ENCODE results near the gene MCM7.
A peak's percentile ranks its signal among the peaks of the same experiment; 100 is the strongest.
"Not testable (repeated sequence)": the region's sequence is repeated elsewhere in the genome, so short reads cannot be mapped to it uniquely, and the experiment has no call there.

The MCM7 gene

DNA sequence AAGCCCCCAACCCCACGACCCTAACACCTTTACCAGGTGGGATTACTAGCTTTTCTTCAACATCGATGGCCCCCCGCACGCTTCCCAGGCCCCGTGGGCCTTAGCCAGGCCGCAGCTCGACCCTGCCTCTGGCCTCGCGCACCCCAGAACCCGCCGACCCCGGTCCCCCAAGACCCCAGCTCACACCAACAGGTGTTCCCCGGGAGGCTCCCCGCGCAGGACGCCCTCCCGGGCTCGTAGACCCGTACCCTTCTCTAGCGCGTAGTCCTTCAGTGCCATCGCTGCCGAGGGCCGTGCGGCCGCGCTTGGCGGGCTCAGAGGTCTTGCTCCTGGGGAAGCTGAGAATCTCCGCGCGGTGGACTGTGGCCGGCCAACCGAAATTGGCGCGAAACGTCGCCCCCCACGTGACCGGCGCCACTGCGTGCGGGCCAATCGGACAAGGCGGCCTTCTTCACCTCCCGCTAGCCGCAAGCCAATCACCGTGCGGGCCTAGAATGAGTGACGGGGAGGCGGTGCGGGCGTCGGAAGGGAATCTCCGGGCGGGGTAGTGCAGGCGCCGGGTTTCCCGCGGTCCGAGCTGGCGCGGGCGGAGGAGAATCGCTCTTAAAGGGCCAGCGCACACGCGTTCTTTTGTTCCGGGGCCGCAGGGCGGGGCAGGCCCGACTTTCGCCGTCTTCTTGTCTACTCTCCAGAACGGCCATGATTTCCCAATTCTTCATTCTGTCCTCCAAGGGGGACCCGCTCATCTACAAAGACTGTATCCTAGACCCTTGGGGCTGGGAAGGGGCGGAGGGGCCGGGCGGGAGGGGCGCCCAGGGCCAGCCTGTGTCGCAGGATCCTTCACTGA lies at the start of gene MCM7, which contains the start of gene AP4M1:
MCM7 (minus strand) TSS at position 382 of the 847 bp plus-strand sequence; CDS start at position 279, 103 bp downstream.
AP4M1 (plus strand) TSS at position 628 of the 847 bp plus-strand sequence; CDS start at position 700, 72 bp downstream.
- peak; percentile 88 to 91 for DNase-seq (ENCODE audit: low read depth in 1 of 2, low spot score in 1 of 2)

DNA sequence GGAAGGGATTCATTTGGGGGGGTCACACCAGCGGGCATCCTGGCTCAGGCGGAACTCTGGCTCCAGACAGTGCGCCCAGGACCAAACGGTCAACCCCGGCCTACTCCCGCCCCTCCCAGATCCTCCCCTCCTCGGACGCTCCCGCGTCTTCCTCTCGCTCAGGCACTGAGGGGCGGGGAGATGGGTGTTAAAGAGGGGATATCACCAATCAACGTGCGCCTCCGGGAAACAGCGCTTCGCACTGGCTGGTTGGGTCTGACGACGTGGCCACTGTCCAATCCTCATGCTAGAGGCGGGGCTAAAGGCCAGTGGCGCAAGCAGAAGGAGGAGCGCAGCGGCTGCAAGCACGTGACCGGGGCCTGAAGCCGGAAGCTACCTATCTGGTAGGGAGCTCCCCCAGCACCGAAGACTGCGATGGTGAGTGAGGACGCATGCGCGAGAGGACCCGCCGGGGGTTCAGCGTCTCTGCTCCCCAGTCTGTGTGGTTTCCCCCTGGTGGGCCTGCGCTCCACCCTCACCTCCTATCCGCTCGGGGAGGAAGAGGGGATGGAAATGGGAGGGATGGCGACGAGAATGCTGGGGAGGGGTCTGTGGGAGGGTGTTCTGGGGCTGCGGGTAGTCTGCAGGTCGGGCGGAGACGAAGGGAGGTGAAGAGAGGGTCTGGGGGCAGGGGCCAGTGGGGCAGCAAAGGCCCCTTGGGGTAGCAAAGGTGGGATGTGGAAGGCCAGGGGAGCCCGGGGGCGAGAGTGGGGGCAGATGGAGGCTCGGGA lies 47.5 kb upstream of the MCM7 start, which contains the start of gene LAMTOR4:
LAMTOR4 (plus strand) TSS at position 360 of the 770 bp plus-strand sequence; CDS start at position 415, 55 bp downstream.
- DNase-seq (ENCODE audit: low read depth in 1 of 2, low spot score in 1 of 2), result peak; percentile 88 to 94

DNA sequence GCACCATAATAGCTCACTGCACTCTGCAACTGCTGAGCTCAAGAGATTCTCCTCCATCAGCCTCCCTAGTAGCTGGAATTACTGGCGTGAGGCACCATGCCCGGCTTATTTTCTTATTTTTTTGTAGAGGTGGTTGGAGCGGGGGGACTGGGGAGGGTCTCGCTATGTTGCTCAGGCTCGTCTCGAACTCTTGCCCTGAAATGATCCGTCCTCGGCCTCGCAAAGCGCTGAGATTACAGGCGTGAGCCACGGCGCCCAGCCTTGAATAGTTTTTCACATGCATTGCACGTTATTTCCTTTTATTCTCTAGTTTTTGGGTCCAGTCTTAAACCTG lies 47.0 kb upstream of the MCM7 start:
- no peak for DNase-seq (ENCODE audit: low read depth in 1 of 2, low spot score in 1 of 2)

DNA sequence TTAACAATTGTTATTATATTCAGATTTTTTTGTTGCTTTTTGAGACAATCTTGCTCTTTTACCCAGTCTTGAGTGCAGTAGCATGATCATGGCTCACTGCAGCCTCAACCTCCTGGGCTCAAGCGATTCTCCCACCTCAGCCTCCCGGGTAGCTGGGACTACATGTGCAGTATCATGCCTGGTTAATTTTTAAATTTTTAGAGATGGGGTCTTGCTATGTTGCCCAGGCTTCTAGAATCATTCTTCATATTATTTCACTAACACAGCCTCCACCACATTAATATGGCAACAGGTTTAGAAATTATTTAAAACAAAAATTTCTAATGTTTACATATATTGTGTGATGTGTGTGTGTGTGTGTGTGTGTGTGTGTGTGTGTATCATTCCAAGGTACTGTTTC lies 46.1 kb upstream of the MCM7 start:
- DNase-seq (ENCODE audit: low read depth in 1 of 2, low spot score in 1 of 2), result no peak

DNA sequence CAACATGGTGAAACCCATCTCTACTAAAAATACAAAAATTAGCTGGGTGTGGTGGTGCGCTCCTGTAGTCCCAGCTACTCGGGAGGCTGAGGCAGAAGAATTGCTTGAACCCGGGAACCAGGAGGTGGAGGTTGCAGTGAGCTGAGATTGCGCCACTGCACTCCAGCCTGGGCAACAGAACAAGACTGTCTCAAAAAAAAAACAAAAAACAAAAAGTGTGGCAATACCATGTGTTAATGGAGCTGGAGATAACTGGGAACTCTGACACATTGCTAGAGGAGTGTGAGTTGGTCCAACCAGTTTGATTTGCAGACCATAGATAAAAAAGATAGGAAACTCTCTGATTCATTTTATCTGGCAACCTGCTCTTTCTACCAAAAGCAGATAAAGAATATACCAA lies 45.2 kb upstream of the MCM7 start:
- not testable (repeated sequence) for DNase-seq (ENCODE audit: low read depth in 1 of 2, low spot score in 1 of 2)

DNA sequence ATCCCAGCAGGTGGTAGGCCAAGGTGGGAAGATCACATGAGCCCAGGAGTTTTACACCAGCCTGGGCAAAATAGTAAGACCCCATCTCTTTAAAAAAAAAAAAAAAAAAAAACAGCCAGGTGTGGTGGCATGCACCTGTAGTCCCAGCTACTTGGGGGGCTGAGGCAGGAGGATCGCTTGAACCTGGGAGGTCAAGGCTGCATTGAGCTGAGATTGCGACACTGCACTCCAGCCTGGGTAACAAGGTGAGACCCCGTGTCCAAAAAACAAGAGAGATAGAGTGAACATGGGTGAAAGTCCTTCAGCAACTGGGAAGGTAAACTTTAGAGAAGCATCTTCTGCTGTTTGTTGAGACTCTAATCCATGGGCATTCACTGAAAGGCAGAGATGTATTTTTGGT lies 41.3 kb upstream of the MCM7 start:
- no peak for DNase-seq (ENCODE audit: low read depth in 1 of 2, low spot score in 1 of 2)

DNA sequence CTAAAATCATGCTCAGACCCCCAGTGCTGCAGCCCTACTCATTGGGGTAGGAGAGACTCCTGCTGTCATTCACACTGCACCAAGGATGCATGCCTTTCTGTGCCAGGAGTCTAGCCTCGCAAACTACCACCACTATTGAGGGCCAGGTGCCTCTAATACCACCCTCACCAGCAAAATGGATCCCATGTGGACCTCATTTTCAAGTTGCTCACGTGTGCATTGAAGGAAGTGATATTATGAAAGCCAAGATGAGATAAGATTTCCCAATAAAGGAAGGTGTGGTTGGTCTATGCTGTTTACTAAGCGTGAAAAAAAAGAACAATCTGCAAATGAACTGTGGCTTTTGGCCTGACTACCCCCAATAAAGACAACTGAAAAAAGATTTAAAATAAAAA lies 40.4 kb upstream of the MCM7 start:
- DNase-seq (ENCODE audit: low read depth in 1 of 2, low spot score in 1 of 2), result no peak

DNA sequence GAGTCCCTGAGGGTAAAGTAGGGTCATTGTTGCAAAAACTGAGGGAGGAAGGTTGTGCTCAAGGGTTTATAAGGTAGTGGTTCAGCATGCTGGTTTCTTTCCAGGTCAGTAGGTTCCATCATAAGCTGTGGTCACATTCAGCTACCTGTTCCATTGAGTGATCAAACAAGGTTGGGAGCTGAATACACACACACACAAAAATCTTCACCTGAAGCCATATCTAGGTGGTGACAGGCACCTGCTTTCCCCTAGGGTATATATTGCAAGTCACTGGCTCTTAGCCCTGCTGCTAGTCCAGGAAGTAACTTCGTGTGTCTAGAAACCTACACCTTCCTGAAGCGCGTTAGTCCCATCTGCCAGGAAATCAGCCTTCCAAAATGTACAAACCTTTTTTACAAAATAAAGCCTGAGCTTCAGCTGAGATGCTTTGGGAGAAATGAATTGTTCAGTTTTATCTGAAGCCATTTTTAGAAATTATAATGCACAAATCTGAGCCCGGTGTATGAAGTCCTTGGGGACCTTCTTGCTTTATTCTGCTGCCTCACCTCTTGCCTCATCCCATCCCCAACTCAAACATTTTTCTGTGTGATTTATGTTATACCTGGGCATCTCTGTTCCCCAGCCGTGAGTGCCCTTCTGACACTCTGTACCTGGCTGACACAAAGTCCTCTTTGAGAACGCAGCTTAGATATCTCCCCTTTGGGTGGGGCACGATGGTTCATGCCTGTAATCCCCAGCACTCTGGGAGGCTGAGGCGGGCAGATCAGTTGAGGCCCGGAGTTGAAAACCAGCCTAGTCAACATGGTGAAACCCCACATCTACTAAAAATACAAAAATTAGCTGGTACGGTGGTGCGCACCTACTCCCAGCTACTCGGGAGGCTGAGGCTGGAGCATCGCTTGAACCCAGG lies 36.9 kb upstream of the MCM7 start:
- DNase-seq (ENCODE audit: low read depth in 1 of 2, low spot score in 1 of 2), result no peak

DNA sequence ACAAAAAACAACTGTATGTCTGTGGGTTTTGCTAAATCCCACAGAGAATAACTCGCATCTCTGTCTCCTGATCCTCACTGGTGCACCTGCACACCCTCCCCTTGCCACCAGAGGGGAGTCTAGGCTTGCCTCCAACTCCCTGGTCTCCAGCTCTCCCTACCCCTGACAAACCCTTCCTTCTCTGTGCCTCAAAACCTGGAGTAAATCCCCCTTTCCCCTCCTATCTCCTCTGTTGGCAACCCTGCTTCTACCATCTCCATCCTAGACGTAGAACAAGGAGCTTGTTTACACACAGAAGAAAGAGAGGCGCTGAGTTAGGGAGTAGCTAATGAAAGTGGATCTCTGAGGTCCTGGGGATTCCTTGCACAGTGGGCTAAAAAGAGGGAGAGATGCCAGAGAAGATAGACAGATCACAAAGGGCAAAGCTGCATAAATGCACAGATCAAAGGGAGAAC lies 31.5 kb upstream of the MCM7 start:
- peak; percentile 39 to 46 for DNase-seq (ENCODE audit: low read depth in 1 of 2, low spot score in 1 of 2)

DNA sequence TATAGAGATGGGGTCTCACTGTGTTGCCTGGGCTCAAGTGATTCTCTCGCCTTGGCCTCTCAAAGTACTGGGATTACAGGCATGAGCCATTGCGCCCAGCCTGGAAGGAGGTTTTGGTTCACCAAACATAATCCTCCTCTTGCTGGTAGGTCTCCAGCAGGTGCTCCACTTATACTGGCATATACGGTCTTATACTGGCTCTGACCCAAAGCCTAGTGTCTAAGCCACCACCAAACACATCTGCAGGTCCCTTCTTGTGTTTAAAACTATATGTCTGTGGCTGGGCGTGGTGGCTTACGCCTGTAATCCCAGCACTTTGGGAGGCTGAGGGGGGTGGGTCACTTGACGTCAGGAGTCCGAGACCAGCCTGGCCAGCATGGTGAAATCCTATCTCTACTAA lies 30.9 kb upstream of the MCM7 start:
- DNase-seq (ENCODE audit: low read depth in 1 of 2, low spot score in 1 of 2), result no peak

DNA sequence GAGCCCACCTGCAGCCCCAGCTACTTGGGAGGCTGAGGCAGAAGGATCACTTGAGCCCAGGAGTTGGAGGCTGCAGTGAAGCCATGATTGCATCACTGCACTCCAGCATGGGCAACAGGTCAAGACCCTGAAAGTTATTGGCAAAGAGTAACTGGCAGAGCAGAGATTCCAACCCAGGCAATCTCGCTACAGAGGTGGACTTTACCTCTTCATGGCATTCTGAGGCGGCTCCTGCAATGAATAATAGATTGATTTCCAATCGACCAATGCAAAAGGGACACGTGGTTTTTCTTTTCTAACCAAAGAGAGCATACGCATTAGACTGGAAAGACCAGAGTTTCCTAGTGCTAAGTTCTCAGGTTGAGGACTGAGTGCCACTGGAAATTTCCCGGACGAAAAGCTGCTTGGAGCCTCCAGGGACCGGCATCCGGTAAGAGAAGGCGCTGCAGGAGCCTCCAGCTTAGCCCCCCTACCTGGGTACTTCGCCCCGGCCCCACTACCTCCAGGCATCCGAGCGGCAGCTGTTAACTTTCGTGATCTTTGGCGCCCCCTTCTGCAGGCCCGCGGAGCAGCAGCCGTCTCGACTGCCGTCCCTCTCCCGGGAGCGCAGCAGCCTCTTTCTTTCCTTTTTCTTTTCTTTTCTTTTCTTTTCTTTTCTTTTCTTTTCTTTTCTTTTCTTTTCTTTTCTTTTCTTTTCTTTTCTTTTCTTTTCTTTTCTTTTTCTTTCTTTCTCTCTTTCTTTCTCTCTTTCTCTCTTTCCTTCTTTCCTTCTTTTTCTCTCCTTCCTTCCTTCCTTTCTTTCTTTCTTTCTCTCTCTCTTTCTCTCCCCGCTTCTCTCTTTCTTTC lies 29.6 kb upstream of the MCM7 start:
- DNase-seq (ENCODE audit: low read depth in 1 of 2, low spot score in 1 of 2), result peak; percentile 67 to 69

DNA sequence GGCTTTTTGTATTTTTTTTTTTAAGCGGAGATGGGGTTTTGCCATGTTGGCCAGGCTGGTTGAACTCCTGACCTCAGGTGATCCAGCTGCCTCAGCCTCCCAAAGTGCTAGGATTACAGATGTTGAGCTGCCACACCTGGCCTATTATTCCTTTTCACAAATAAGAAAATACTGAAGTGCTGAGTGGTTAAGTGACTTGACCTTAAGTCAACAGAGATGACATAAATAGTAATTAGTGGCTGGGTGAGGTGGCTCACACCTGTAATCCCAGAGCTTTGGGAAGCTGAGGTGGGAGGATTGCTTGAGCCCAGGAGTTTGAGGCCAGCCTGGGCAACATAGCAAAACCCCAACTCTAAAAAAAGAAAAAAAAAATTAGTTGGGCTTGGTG lies 29.0 kb upstream of the MCM7 start:
- not testable (repeated sequence) for DNase-seq (ENCODE audit: low read depth in 1 of 2, low spot score in 1 of 2)

DNA sequence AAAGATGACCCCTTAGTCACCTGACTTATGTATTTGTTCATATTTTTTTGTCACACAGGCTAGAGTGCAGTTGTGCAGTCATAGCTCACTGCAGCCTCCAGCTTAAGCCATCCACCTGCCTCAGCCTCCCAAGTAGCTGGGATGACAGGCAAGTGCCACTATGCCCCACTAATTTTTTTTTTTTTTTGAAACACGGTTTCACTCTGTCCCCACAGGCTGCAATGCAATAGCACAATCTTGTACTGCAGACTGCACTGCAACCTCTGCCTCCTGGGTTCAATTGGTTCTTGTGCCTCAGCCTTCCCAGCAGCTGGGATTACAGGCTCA lies 27.4 kb upstream of the MCM7 start:
- DNase-seq (ENCODE audit: low read depth in 1 of 2, low spot score in 1 of 2), result no peak

DNA sequence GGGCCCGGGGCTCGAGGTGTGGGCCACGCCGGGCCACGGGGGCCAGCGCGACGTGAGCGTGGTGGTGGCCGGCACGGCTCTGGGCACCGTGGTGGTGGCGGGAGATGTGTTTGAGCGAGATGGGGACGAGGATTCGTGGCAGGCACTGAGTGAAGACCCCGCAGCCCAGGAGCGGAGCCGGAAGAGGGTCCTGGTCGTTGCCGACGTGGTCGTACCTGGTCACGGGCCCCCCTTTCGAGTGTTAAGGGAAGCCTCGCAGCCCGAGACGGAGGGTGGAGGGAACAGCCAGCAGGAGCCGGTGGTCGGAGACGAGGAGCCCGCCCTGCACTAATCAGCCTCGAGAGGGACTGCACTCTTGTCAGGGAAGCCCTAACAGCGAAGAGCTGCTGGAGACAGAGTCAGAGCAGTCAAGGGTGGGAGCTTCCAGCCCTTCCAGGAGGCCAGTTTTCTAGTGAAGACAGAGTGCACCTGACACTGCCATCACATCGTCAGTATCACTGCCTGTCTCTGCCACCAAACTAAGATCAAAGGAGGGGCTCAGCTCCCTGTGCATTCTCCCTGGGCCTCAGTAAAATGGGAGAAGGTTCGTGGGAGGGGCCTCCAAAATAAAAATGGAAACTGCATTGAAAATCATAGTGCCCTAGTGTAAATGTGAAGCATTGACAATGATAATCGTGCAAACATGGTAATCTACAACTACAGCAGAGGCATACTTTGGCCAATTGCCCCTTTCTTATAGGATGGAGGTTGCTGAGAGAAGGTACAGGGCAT lies 26.9 kb upstream of the MCM7 start:
- DNase-seq (ENCODE audit: low read depth in 1 of 2, low spot score in 1 of 2), result peak in 1 of 2 donors; percentile 2

DNA sequence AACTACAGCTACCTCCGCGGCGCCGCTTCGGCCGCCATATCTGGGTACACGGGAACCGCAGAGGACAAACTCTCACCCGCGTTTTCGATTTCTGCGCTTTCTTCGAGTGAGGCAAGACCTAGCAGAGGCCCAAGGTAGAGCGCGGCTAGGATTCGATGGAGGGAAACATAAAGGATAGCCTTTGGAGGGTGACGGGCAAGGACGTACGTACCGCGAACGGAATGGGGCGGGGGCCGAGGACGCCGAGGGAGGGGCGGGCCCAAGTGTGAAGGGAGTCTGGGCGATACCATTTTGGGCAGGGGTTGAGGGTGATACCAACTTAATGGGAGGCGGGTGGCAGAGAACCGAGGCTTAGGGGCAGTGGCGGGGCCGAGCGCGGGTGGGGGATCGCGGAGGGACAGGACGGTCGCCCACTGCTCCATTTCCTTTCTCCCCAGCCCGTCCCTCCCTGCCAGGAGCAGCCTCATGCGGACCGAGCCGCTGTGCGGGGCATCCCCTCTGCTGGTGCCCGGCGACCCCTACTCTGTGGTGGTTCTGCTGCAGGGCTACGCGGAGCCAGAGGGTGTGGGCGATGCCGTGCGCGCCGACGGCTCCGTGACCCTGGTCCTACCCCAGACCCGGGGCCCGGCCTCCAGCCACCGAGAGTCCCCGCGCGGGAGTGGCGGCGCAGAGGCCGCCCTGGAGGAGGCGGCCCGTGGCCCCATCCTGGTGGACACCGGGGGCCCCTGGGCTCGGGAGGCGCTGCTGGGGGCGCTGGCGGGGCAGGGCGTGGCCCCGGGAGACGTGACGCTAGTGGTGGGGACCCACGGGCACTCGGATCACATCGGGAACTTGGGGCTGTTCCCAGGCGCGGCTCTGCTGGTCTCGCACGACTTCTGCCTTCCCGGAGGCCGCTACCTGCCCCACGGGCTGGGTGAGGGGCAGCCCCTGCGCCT lies 26.0 kb upstream of the MCM7 start, which contains the start of gene MBLAC1:
MBLAC1 (plus strand) TSS at position 37 of the 935 bp plus-strand sequence; CDS start at position 466, 429 bp downstream.
- DNase-seq (ENCODE audit: low read depth in 1 of 2, low spot score in 1 of 2), result peak; percentile 79 to 80

DNA sequence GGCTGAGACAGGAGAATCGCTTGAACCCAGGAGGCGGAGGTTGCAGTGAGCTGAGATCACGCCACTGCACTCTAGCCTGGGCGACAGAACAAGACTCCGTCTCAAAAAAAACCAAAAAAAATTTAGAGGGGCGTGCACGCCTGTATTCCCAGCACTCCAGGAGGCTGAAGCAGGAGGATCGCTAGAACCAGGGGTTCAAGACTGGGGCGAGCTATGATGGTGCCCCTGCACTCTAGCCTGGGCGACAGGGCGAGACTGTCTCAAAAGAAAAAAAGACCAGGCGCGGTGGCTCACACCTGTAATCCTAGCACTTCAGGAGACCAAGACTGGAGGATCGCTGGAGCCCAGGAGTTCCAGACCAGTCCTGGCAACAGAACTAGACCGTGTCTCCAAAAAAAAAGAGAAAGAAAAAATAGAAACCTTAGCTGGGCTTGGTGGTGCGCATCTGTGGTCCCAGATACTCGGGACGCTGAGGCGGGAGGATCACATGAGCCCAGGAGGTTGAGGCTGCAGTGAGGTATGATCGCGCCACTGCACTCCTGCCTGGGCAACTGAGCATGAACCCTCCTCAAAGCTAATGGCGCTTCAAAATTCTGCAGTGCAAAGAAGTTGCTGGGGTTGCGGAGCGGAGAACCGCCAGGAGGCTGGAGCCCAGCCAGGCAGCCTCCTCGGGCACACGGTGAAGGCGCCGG lies 25.2 kb upstream of the MCM7 start:
- no peak for DNase-seq (ENCODE audit: low read depth in 1 of 2, low spot score in 1 of 2)

All from stimulated activated CD4-positive, alpha-beta T cell treated with anti-CD3 and anti-CD28 coated beads, Interleukin-15, amount 100 ng/mL, for 1 hour (primary cell).